B cell (primary cell): ENCODE data around the gene RGS19. TPM values are rescaled to one million over a fixed set of nuclear protein-coding genes. Genes with fewer than 3 reads are reported as not detected.

Experiments used
- ATAC-seq: fragments of 200-7000 bp; cut with Tn5 transposase; one replicate; pipeline ENCODE4 v1.10.0; 2021; ENCODE audit warnings: low read depth, mild to moderate bottlenecking, moderate number of reproducible peaks, moderate library complexity
- CTCF ChIA-PET: fragments of 350-600 bp; sonication (Branson Sonifier 250); formaldehyde crosslinking; loops from one replicate; lab custom pipeline; 2021; ENCODE audit warnings: antibody characterized with exemption, inconsistent platforms; lab: Charles Lee
- POLR2A ChIA-PET: fragments of 350-600 bp; sonication (Branson Sonifier 250); formaldehyde crosslinking; loops from one replicate; lab custom pipeline; 2021; ENCODE audit warnings: antibody characterized with exemption; lab: Charles Lee
- DNase-seq: peaks from one replicate; pipeline ENCODE4 v3.0.0; 2013
- H2AFZ ChIP-seq: 2 replicates; pipeline ENCODE4 v1.6.1; 2012; ENCODE audit warnings: mild to moderate bottlenecking, low read depth, low read length; ENCODE audit not compliant: insufficient read depth, poor library complexity, severe bottlenecking
- H3K27ac ChIP-seq, 2 donors: 1 replicate in 1 of 2; 2 replicates in 1 of 2; pipeline ENCODE4 v1.5.1; 2012 to 2013; ENCODE audit warnings: low read length in 2 of 2, mild to moderate bottlenecking in 2 of 2, moderate library complexity in 1 of 2
- H3K27me3 ChIP-seq, 4 experiments: fragments of 200-600 bp in 1 of 4; sonication (generic) in 1 of 4; replicated peaks in 1 of 4; 1 replicate in 2 of 4; 2 replicates in 2 of 4; pipeline versions ENCODE4 v1.6.1 to v1.7.0; 2013 to 2016; ENCODE audit warnings: low read length in 3 of 4, mild to moderate bottlenecking in 2 of 4, mixed read lengths in 1 of 4, moderate library complexity in 1 of 4; ENCODE audit not compliant: insufficient read depth in 4 of 4, control insufficient read depth in 3 of 4; ENCODE audit errors: control extremely low read depth in 1 of 4
- H3K36me3 ChIP-seq, 2 experiments: replicated peaks in 1 of 2; 1 replicate in 1 of 2; 2 replicates in 1 of 2; pipeline versions ENCODE4 v1.6.1 to v1.7.1; 2013; ENCODE audit warnings: low read length in 1 of 2; ENCODE audit not compliant: insufficient read depth in 2 of 2, control insufficient read depth in 1 of 2; ENCODE audit errors: control extremely low read depth in 1 of 2, extremely low read depth in 1 of 2
- H3K4me1 ChIP-seq, 2 donors: fragments of 200-600 bp in 1 of 2; sonication (generic) in 1 of 2; 1 replicate in 1 of 2; 2 replicates in 1 of 2; pipeline versions ENCODE4 v1.5.1 to v1.6.1; 2013 to 2017; ENCODE audit warnings: low read length in 2 of 2; ENCODE audit not compliant: control insufficient read depth in 2 of 2, insufficient read depth in 2 of 2
- H3K4me2 ChIP-seq: replicated peaks from 2 replicates; pipeline ENCODE3; 2012; ENCODE audit warnings: mild to moderate bottlenecking, low read depth, low read length; ENCODE audit not compliant: poor library complexity, severe bottlenecking
- H3K4me3 ChIP-seq, 5 experiments: fragments of 200-600 bp in 1 of 5; sonication (generic) in 1 of 5; 1 replicate in 3 of 5; 2 replicates in 2 of 5; pipeline versions ENCODE4 v1.5.1 to v1.7.0; 2011 to 2016; ENCODE audit warnings: low read length in 4 of 5, mild to moderate bottlenecking in 4 of 5, low read depth in 2 of 5, control low read depth in 1 of 5, moderate library complexity in 1 of 5; ENCODE audit not compliant: insufficient read depth in 1 of 5; ENCODE audit errors: control extremely low read depth in 1 of 5, extremely low read depth in 1 of 5
- H3K79me2 ChIP-seq: fragments of 200-600 bp; sonication (generic); one replicate; pipeline ENCODE4 v1.6.0; 2016; ENCODE audit warnings: low read length; ENCODE audit not compliant: control insufficient read depth, insufficient read depth
- H3K9ac ChIP-seq: fragments of 200-600 bp; sonication (generic); 2 replicates; pipeline ENCODE4 v1.6.1; 2017; ENCODE audit warnings: mild to moderate bottlenecking, low read length, moderate library complexity
- H3K9me3 ChIP-seq, 3 donors: one replicate each; pipeline versions ENCODE4 v1.6.1 to v1.7.1; 2013; ENCODE audit warnings: low read length in 2 of 3; ENCODE audit not compliant: control insufficient read depth in 2 of 3, insufficient read depth in 1 of 3; ENCODE audit errors: control extremely low read depth in 1 of 3
- H4K20me1 ChIP-seq: 2 replicates; pipeline ENCODE4 v1.6.0; 2012; ENCODE audit warnings: mild to moderate bottlenecking, low read length; ENCODE audit not compliant: insufficient read depth, control insufficient read depth, poor library complexity, severe bottlenecking
- H3K27ac Mint-ChIP-seq: one replicate; pipeline ENCODE4 v1.8.0; 2021; ENCODE audit warnings: mixed read lengths
- H3K27me3 Mint-ChIP-seq: one replicate; pipeline ENCODE4 v1.8.0; 2021; ENCODE audit warnings: mixed read lengths
- H3K4me1 Mint-ChIP-seq: one replicate; pipeline ENCODE4 v1.8.0; 2021; ENCODE audit warnings: mixed read lengths
- H3K4me3 Mint-ChIP-seq: one replicate; pipeline ENCODE4 v1.8.0; 2021; ENCODE audit warnings: mixed read lengths
- H3K9me3 Mint-ChIP-seq: one replicate; pipeline ENCODE4 v1.8.0; 2022; ENCODE audit warnings: mixed read lengths; ENCODE audit not compliant: insufficient read depth
- EZH2 ChIP-seq: IDR thresholded peaks from 2 replicates; pipeline ENCODE4 v1.6.1; 2012; ENCODE audit warnings: borderline replicate concordance, low read depth, mild to moderate bottlenecking, moderate library complexity, low read length; ENCODE audit not compliant: insufficient read depth, poor library complexity, severe bottlenecking
- WGBS: methylation state at CpG from one replicate; pipeline ENCODE4 v1.1.5; 2013; ENCODE audit warnings: missing lambda C conversion rate; ENCODE audit not compliant: insufficient coverage; 5-methylcytosine and 5-hydroxymethylcytosine counted together
- intact Hi-C: fragments of 100-400 bp; cut with micrococcal nuclease; formaldehyde crosslinking; loops from one replicate; pipeline ENCODE4 v1.10.0; 2022
- polyA plus RNA-seq: library from polyadenylated mRNA; depleted of rRNA; stranded (reverse); fragments of >200 nt; gene quantifications from 2 replicates; pipeline ENCODE4 v1.2.3, GENCODE V29; 2012
- total RNA-seq, 2 donors: library from RNA; stranded (reverse); fragments of 120-200 nt in 1 of 2; gene quantifications; 1 replicate in 1 of 2; 2 replicates in 1 of 2; pipeline versions ENCODE4 v1.2.3 to v1.2.4, GENCODE V29; 2013 to 2022
- TF ChIP-seq, protein P1 (sequence below): fragments of 200-600 bp; IDR thresholded peaks from one replicate; pipeline ENCODE4 v1.8.0; 2022; ENCODE audit warnings: antibody characterized with exemption, mild to moderate bottlenecking

RGS19 gene
- total and polyA plus RNA-seq, 2 donors (not counting 1 experiment from before 2014, with no cell fraction given), result 69.4 to 203 TPM

DNA sequence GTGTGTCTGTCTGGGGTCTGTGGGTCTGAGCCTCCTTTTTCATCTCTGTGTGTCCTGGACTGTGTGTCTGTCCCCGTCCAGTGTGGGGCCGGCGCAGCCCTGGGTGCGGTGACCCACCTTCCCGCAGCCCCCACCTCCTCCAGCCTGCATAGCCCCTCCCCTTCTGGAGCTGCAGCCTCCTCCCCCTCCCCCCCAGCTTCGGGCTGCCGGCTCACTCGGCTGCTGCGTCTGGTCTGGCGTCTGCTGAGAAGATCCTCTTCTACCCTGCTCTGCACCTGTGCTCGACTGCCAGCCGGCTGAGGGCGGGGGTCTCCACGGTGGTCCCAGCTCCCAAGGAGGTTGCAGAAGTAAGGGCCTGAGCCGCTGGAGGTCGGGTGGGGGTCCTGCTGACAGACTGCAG, 12.5 kb upstream of the RGS19 start:
- peaks cover 6% of the 10 kb centered on the region for H3K27me3 Mint-ChIP-seq
- H3K9me3 Mint-ChIP-seq, result peaks cover under 1% of the 10 kb centered on the region
- Histone ChIP-seq H4K20me1 (no peaks in the 10 kb centered on the region), H3K9me3 (peaks cover 0 to 15% (median 0%) of the 10 kb centered on the region in 3 donors), H3K9ac (no peak overlapping the region), H3K4me3 (no peak overlapping the region), H3K27ac (no peak overlapping the region), H3K79me2 (peaks cover 4% of the 10 kb centered on the region), H3K4me1 (peaks cover 0 to 14% of the 10 kb centered on the region in 2 donors), H2AFZ (no peak overlapping the region), H3K36me3 (no peaks in the 10 kb centered on the region), H3K4me2 (no peak overlapping the region), H3K27me3 (peaks cover 0 to 4% (median 0%) of the 10 kb centered on the region in 4 experiments)
- peaks cover 27% of the 10 kb centered on the region for H3K4me1 Mint-ChIP-seq
- TF ChIP-seq, protein P1, sequence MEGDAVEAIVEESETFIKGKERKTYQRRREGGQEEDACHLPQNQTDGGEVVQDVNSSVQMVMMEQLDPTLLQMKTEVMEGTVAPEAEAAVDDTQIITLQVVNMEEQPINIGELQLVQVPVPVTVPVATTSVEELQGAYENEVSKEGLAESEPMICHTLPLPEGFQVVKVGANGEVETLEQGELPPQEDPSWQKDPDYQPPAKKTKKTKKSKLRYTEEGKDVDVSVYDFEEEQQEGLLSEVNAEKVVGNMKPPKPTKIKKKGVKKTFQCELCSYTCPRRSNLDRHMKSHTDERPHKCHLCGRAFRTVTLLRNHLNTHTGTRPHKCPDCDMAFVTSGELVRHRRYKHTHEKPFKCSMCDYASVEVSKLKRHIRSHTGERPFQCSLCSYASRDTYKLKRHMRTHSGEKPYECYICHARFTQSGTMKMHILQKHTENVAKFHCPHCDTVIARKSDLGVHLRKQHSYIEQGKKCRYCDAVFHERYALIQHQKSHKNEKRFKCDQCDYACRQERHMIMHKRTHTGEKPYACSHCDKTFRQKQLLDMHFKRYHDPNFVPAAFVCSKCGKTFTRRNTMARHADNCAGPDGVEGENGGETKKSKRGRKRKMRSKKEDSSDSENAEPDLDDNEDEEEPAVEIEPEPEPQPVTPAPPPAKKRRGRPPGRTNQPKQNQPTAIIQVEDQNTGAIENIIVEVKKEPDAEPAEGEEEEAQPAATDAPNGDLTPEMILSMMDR, result no peak
- no peak for TF ChIP-seq EZH2
- CTCF ChIA-PET, result no interaction called here
- ATAC-seq (no peak), DNase-seq (no peak)
- no peak overlapping the region for H3K27ac Mint-ChIP-seq
- intact Hi-C loops, result no loop called here
- POLR2A ChIA-PET, result no interaction called here
- no peak overlapping the region for H3K4me3 Mint-ChIP-seq
- WGBS, result 33% methylated on average over 11 of the region's 16 CpGs

DNA sequence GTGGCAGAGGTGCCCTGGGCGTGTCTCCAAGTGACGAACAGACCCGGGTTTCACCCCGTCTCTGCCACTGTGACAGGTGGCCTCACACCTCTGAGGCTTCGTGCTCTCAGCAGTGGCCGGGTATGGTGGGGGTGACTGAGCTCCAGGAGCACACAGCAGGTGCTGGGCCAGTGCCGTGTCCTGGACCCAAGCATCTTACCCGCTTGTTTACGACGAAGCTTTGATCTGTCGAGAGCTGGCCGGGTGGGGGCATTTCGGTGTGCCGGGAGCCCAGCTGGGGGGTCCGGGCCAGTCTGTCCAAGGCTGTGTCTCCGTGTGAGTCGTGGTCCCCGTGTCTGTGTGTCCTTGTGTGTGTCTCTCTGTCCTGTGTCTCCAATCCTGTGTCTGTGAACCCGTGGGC, 12.0 kb upstream of the RGS19 start:
- CTCF ChIA-PET, result no interaction called here
- H3K27me3 ChIP-seq, result peaks cover 0 to 4% (median 0%) of the 10 kb centered on the region in 4 experiments
- POLR2A ChIA-PET, result no interaction called here
- Mint-ChIP-seq H3K4me3 (no peak overlapping the region), H3K4me1 (peaks cover 22% of the 10 kb centered on the region), H3K27me3 (peaks cover 6% of the 10 kb centered on the region), H3K9me3 (no peaks in the 10 kb centered on the region), H3K27ac (no peak overlapping the region)
- 88% methylated on average over 19 of the region's 19 CpGs for WGBS
- DNase-seq, result no peak
- TF ChIP-seq, protein P1, result no peak
- TF ChIP-seq EZH2, result no peak
- no peak overlapping the region for H3K27ac ChIP-seq
- H4K20me1 ChIP-seq, result no peaks in the 10 kb centered on the region
- no peak for ATAC-seq
- H2AFZ ChIP-seq, result no peak overlapping the region
- H3K9ac ChIP-seq, result no peak overlapping the region
- peaks cover 0 to 18% (median 0%) of the 10 kb centered on the region in 3 donors for H3K9me3 ChIP-seq
- H3K4me1 ChIP-seq, result peaks cover 0 to 14% of the 10 kb centered on the region in 2 donors
- intact Hi-C loops, result no loop called here
- H3K79me2 ChIP-seq, result peaks cover 4% of the 10 kb centered on the region
- H3K4me2 ChIP-seq, result no peak overlapping the region
- H3K4me3 ChIP-seq, result no peak overlapping the region
- H3K36me3 ChIP-seq, result no peaks in the 10 kb centered on the region
